Loucy (cell line): ENCODE measurements around the gene ELMO3.
A peak's percentile ranks its signal among the peaks of the same experiment; 100 is the strongest.

Experiments
- H2AFZ ChIP-seq: fragments of 200-600 bp; sonication (generic); 2 replicates; pipeline ENCODE4 v1.6.0; 2016; ENCODE audit warnings: antibody characterized with exemption, mild to moderate bottlenecking, low read length, moderate library complexity
- H3F3A ChIP-seq: fragments of 200-600 bp; 2 replicates; pipeline ENCODE4 v1.6.0; 2016; ENCODE audit warnings: antibody characterized with exemption, low read depth, mild to moderate bottlenecking
- H3K27me3 ChIP-seq: fragments of 200-600 bp; sonication (generic); 2 replicates; pipeline ENCODE4 v1.6.1; 2014; ENCODE audit warnings: low read length, mild to moderate bottlenecking; ENCODE audit not compliant: insufficient read depth, poor library complexity, severe bottlenecking
- H3K36me3 ChIP-seq: fragments of 200-600 bp; sonication (generic); 2 replicates; pipeline ENCODE4 v1.6.1; 2016; ENCODE audit warnings: low read length; ENCODE audit not compliant: insufficient read depth
- H3K4me1 ChIP-seq: fragments of 200-600 bp; sonication (generic); 2 replicates; pipeline ENCODE4 v1.5.1; 2014; ENCODE audit warnings: low read length, mild to moderate bottlenecking; ENCODE audit not compliant: insufficient read depth, poor library complexity, severe bottlenecking
- H3K4me2 ChIP-seq: fragments of 200-600 bp; sonication (generic); 2 replicates; pipeline ENCODE4 v1.6.0; 2014; ENCODE audit warnings: antibody characterized with exemption, low read length, low read depth, mild to moderate bottlenecking; ENCODE audit not compliant: poor library complexity, severe bottlenecking
- H3K4me3 ChIP-seq: fragments of 200-600 bp; sonication (generic); 2 replicates; pipeline ENCODE4 v1.5.1; 2014; ENCODE audit warnings: low read length, mild to moderate bottlenecking, mixed read lengths; ENCODE audit not compliant: poor library complexity, severe bottlenecking
- H3K79me2 ChIP-seq: fragments of 200-600 bp; sonication (generic); 2 replicates; pipeline ENCODE4 v1.6.1; 2014; ENCODE audit warnings: low read length; ENCODE audit not compliant: insufficient read depth
- H3K9ac ChIP-seq: fragments of 200-600 bp; sonication (generic); 2 replicates; pipeline ENCODE4 v1.6.0; 2014; ENCODE audit warnings: mild to moderate bottlenecking, low read depth, low read length, moderate library complexity; ENCODE audit not compliant: poor library complexity, severe bottlenecking
- H3K9me2 ChIP-seq: fragments of 200-600 bp; sonication (generic); replicated peaks from 2 replicates; pipeline ENCODE4 v1.6.1; 2016; ENCODE audit warnings: low read depth, low read length, mixed read lengths
- H3K9me3 ChIP-seq: fragments of 200-600 bp; sonication (generic); 2 replicates; pipeline ENCODE4 v1.6.1; 2014; ENCODE audit warnings: mild to moderate bottlenecking, antibody characterized with exemption, low read length, low read depth; ENCODE audit not compliant: insufficient read depth
- H4K20me1 ChIP-seq: fragments of 200-600 bp; sonication (generic); 2 replicates; pipeline ENCODE4 v1.6.0; 2014; ENCODE audit warnings: antibody characterized with exemption, low read length, mild to moderate bottlenecking; ENCODE audit not compliant: insufficient read depth, poor library complexity, severe bottlenecking
- EZH2phosphoT487 ChIP-seq: fragments of 200-600 bp; IDR thresholded peaks from 2 replicates; pipeline ENCODE4 v1.6.1; 2018; ENCODE audit warnings: antibody characterized with exemption, mild to moderate bottlenecking, moderate library complexity, borderline replicate concordance
- TF ChIP-seq, protein P1 (sequence below): fragments of 200-600 bp; sonication (generic); conservative IDR thresholded peaks from 2 replicates; pipeline ENCODE4 v1.5.1; 2014; ENCODE audit warnings: mild to moderate bottlenecking, antibody characterized with exemption, low read length

The ELMO3 gene

DNA sequence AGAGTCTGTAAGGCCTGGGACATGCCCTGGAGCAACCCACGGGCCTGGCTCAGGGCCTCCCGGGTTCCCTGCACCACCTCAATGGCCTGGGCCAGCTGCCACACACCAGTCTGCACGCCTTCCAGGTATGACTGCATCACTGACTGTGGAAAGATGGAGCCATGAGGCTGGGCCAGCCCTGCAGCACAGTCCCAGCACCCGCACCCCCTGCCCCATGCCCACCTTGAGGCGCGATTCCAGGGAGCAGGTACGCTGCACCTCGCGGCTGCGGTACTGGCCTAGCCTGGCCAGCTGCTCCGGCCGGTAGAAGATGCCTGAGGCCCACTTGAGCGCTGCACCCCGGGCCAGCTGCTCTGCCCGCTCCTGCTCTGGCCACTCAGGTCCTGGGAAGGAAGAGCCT lies 10.1 kb upstream of the ELMO3 start:
- no peaks in the 10 kb centered on the region for H3F3A ChIP-seq
- H3K9me3 ChIP-seq: no peaks in the 10 kb centered on the region
- H2AFZ ChIP-seq: no peak overlapping the region
- H4K20me1 ChIP-seq: peaks cover 27% of the 10 kb centered on the region
- H3K9ac ChIP-seq: no peak overlapping the region
- H3K4me3 ChIP-seq: no peak overlapping the region
- H3K36me3 ChIP-seq: no peaks in the 10 kb centered on the region
- H3K79me2 ChIP-seq: peaks cover 18% of the 10 kb centered on the region
- no peak overlapping the region for H3K4me2 ChIP-seq
- TF ChIP-seq, protein P1, sequence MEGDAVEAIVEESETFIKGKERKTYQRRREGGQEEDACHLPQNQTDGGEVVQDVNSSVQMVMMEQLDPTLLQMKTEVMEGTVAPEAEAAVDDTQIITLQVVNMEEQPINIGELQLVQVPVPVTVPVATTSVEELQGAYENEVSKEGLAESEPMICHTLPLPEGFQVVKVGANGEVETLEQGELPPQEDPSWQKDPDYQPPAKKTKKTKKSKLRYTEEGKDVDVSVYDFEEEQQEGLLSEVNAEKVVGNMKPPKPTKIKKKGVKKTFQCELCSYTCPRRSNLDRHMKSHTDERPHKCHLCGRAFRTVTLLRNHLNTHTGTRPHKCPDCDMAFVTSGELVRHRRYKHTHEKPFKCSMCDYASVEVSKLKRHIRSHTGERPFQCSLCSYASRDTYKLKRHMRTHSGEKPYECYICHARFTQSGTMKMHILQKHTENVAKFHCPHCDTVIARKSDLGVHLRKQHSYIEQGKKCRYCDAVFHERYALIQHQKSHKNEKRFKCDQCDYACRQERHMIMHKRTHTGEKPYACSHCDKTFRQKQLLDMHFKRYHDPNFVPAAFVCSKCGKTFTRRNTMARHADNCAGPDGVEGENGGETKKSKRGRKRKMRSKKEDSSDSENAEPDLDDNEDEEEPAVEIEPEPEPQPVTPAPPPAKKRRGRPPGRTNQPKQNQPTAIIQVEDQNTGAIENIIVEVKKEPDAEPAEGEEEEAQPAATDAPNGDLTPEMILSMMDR: no peak
- no peak for TF ChIP-seq EZH2phosphoT487
- peaks cover 13% of the 10 kb centered on the region for H3K4me1 ChIP-seq
- H3K9me2 ChIP-seq: no peaks in the 10 kb centered on the region
- H3K27me3 ChIP-seq: no peaks in the 10 kb centered on the region

DNA sequence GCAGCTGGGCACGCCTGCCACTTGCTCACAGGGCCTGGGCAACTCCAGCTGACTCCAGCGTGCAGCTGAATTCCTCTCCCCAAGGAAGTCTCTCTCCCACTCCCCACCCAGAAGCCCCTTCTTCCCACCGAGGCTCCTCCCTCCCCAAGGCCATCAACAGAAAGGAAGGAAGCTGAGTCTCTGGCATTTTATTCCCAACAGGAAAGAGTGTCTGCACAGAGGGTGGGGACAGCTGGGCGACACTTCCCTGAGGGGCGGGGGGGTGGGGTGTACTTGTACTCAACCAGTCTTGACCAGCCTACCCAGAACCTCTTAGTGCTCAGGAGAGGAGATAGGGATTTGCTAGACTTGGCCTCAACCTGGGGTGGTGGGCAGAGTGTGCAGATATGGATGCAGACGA lies 8.9 kb upstream of the ELMO3 start, which contains the start of gene EXOC3L1:
Gene EXOC3L1, minus strand, starts transcription at position 96 of the 400 bp plus-strand sequence. CDS start 460 bp downstream, outside the sequence.
- Histone ChIP-seq H3K36me3 (peaks cover 7% of the 10 kb centered on the region; the same call in 1 of the 2 replicates), H3K79me2 (peaks cover 31% of the 10 kb centered on the region), H3K4me2 (no peak within 1 kb of the TSS), H3F3A (no peaks in the 10 kb centered on the region), H2AFZ (no peak within 1 kb of the TSS), H3K9me2 (no peaks in the 10 kb centered on the region), H3K27me3 (no peaks in the 10 kb centered on the region), H3K4me1 (peaks cover 16% of the 10 kb centered on the region), H4K20me1 (peaks cover 26% of the 10 kb centered on the region), H3K4me3 (no peak within 1 kb of the TSS), H3K9ac (no peak within 1 kb of the TSS), H3K9me3 (no peaks in the 10 kb centered on the region)
- TF ChIP-seq EZH2phosphoT487: no peak
- TF ChIP-seq, protein P1: no peak

DNA sequence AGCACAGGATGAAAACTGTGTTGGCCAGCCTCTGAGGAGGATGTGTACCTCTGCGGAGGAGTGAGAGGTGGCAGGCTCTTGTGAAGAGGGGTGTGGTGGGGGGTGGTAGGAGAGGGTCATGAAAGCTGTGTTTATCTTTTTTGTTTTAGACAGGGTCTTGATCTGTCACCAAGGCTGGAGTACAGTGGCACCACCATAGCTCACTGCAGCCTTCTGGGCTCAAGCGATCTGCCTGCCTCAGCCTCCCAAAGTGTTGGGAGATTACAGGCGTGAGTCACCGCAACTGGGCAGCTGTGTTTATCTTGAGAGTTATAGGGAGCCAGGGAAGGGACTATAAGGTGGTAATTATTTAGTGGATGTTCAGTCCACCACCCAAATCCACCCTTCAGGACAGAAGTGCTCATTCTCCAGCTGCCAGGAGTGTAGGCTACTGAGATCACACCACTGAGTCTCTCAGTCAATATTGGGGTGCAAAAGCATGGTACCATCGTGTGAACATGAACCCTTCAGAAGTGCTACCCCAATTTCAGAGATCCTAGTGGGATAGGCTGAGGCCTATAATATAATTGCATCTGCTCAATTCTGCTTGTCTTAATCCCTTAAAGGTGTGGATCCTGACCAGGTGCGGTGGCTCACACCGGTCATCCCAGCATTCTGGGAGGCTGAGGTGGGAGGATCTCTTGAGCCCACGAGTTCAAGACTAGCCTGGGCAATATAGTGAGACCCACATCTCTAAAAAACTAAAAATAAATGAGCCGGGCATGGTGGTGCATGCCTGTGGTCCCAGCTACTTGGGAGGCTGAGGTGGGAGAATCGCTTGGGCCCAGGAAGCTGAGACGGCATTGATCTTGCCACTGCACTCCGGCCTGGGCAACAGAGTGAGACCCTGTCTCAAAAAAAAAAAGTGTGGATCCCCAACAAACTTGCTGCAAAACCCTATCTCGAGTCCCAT lies 8.2 kb upstream of the ELMO3 start:
- Histone ChIP-seq H3K79me2 (peaks cover 37% of the 10 kb centered on the region), H3K4me2 (peak overlapping the region; percentile 53), H3K36me3 (peaks cover 14% of the 10 kb centered on the region; the same call in 1 of the 2 replicates), H2AFZ (no peak overlapping the region), H3K4me1 (peaks cover 16% of the 10 kb centered on the region), H3K9me2 (no peaks in the 10 kb centered on the region), H3K9ac (no peak overlapping the region), H3K4me3 (no peak overlapping the region), H4K20me1 (peaks cover 26% of the 10 kb centered on the region), H3K9me3 (no peaks in the 10 kb centered on the region), H3K27me3 (no peaks in the 10 kb centered on the region), H3F3A (no peaks in the 10 kb centered on the region)
- TF ChIP-seq EZH2phosphoT487: no peak
- TF ChIP-seq, protein P1: no peak
